HepG2 (cell line): ENCODE results near the gene RCOR1. TPM values are rescaled to one million over a fixed set of nuclear protein-coding genes. Genes with fewer than 3 reads are reported as not detected.

Experiments used
- ARHGAP35 ChIP-seq: sonication (generic); formaldehyde crosslinking; IDR thresholded peaks from 2 replicates; pipeline ENCODE4 v1.9.0; 2022; ENCODE audit warnings: mild to moderate bottlenecking, inconsistent platforms, moderate library complexity, missing genetic modification reagents, borderline replicate concordance
- ARNTL ChIP-seq: sonication (generic); formaldehyde crosslinking; IDR thresholded peaks from 2 replicates; pipeline ENCODE4 v1.4.0; 2020; ENCODE audit warnings: mild to moderate bottlenecking, missing genetic modification reagents
- CHD2 ChIP-seq: IDR thresholded peaks from 2 replicates; pipeline ENCODE4 v1.6.1; 2011; ENCODE audit warnings: low read depth, low read length, improper control_type of control experiment
- EP300 ChIP-seq, 3 experiments: sonication (generic) in 1 of 3; formaldehyde crosslinking in 1 of 3; IDR thresholded peaks; 2 replicates each; pipeline versions ENCODE4 v1.5.1 to v1.6.1; 2011 to 2020; ENCODE audit warnings: low read depth in 2 of 3, low read length in 2 of 3, borderline replicate concordance in 1 of 3, improper control_type of control experiment in 1 of 3, mild to moderate bottlenecking in 1 of 3, missing genetic modification reagents in 1 of 3, moderate library complexity in 1 of 3
- ETV6 ChIP-seq: sonication (generic); formaldehyde crosslinking; conservative IDR thresholded peaks from 2 replicates; pipeline ENCODE4 v1.4.0; 2020; ENCODE audit warnings: missing genetic modification reagents
- KDM5B ChIP-seq: sonication (generic); formaldehyde crosslinking; IDR thresholded peaks from 2 replicates; pipeline ENCODE4 v1.4.0; 2020; ENCODE audit warnings: missing genetic modification reagents, mild to moderate bottlenecking, borderline replicate concordance
- MEF2D ChIP-seq: sonication (generic); formaldehyde crosslinking; IDR thresholded peaks from 2 replicates; pipeline ENCODE4 v1.5.1; 2020; ENCODE audit warnings: mild to moderate bottlenecking, missing genetic modification reagents
- NR3C1 ChIP-seq: sonication (generic); formaldehyde crosslinking; IDR thresholded peaks from 2 replicates; pipeline ENCODE4 v1.4.0; 2020; ENCODE audit warnings: missing genetic modification reagents
- PAWR ChIP-seq: sonication (generic); formaldehyde crosslinking; IDR thresholded peaks from 2 replicates; pipeline ENCODE4 v1.4.0; 2020; ENCODE audit warnings: missing genetic modification reagents, mild to moderate bottlenecking, borderline replicate concordance
- PAX8 ChIP-seq: sonication (generic); formaldehyde crosslinking; IDR thresholded peaks from 2 replicates; pipeline ENCODE4 v1.8.0; 2022; ENCODE audit warnings: mild to moderate bottlenecking, missing genetic modification reagents, borderline replicate concordance
- PHB2 ChIP-seq: fragments of 450-650 bp; IDR thresholded peaks from 2 replicates; pipeline ENCODE4 v1.6.1; 2018; ENCODE audit not compliant: partially characterized antibody
- SAP130 ChIP-seq: IDR thresholded peaks from 2 replicates; pipeline ENCODE4 v1.6.1; 2016; ENCODE audit warnings: low read depth
- SMAD1 ChIP-seq: sonication (generic); formaldehyde crosslinking; IDR thresholded peaks from 2 replicates; pipeline ENCODE4 v1.4.0; 2020; ENCODE audit warnings: missing genetic modification reagents, low read depth, mild to moderate bottlenecking, borderline replicate concordance
- TARDBP ChIP-seq: sonication (generic); formaldehyde crosslinking; IDR thresholded peaks from 2 replicates; pipeline ENCODE4 v1.8.0; 2022; ENCODE audit warnings: mild to moderate bottlenecking, missing genetic modification reagents
- THYN1 ChIP-seq: sonication (generic); formaldehyde crosslinking; IDR thresholded peaks from 2 replicates; pipeline ENCODE4 v1.8.1; 2023; ENCODE audit warnings: low read depth, mild to moderate bottlenecking, moderate library complexity, missing genetic modification reagents, borderline replicate concordance
- ZBTB14 ChIP-seq: sonication (generic); formaldehyde crosslinking; IDR thresholded peaks from 2 replicates; pipeline ENCODE4 v1.4.0; 2020; ENCODE audit warnings: missing genetic modification reagents
- ZFP41 ChIP-seq: sonication (generic); formaldehyde crosslinking; IDR thresholded peaks from 2 replicates; pipeline ENCODE4 v1.4.0; 2020; ENCODE audit warnings: mild to moderate bottlenecking, missing genetic modification reagents, borderline replicate concordance
- ZFP62 ChIP-seq: sonication (generic); formaldehyde crosslinking; IDR thresholded peaks from 2 replicates; pipeline ENCODE4 v1.4.0; 2020; ENCODE audit warnings: missing genetic modification reagents
- ZNF549 ChIP-seq: sonication (generic); formaldehyde crosslinking; IDR thresholded peaks from 2 replicates; pipeline ENCODE4 v1.5.0; 2020; ENCODE audit warnings: missing genetic modification reagents
- ZNF614 ChIP-seq: IDR thresholded peaks from 2 replicates; pipeline ENCODE4 v1.6.1; 2018; ENCODE audit warnings: missing biosample characterization, missing genetic modification reagents, inconsistent platforms, borderline replicate concordance
- ZNF780A ChIP-seq: sonication (generic); formaldehyde crosslinking; IDR thresholded peaks from 2 replicates; pipeline ENCODE4 v1.8.0; 2022; ENCODE audit warnings: mild to moderate bottlenecking, missing genetic modification reagents, moderate library complexity
- ZNF883 ChIP-seq: sonication (generic); formaldehyde crosslinking; IDR thresholded peaks from 2 replicates; pipeline ENCODE4 v1.5.1; 2020; ENCODE audit warnings: mild to moderate bottlenecking, missing genetic modification reagents; ENCODE audit errors: not compliant biosample characterization
- polyA plus RNA-seq, 8 experiments: library from polyadenylated mRNA; depleted of rRNA in 3 of 8; stranded (reverse) in 7 of 8; unstranded in 1 of 8; fragments of >200 nt; fragmentation: Illumina TruSeq in 4 of 8; extraction: Trizol in 4 of 8; gene quantifications; 2 replicates each; pipeline versions ENCODE4 v1.2.1 to v1.2.3, GENCODE V29; 2011 to 2016; ENCODE audit warnings: low read depth in 4 of 8, missing spikeins in 1 of 8, mixed read lengths in 1 of 8; ENCODE audit not compliant: insufficient read depth in 1 of 8
- total RNA-seq, 5 experiments: library from RNA; depleted of rRNA; stranded (reverse); fragments of >200 nt; fragmentation: Illumina TruSeq; extraction: Trizol; gene quantifications; 2 replicates each; pipeline ENCODE4 v1.2.3, GENCODE V29; 2016; ENCODE audit warnings: low read depth in 1 of 5
- TF ChIP-seq, protein P1 (sequence below): sonication (generic); formaldehyde crosslinking; IDR thresholded peaks from 2 replicates; pipeline ENCODE4 v1.4.0; 2020; ENCODE audit warnings: missing genetic modification reagents, mild to moderate bottlenecking, borderline replicate concordance
- TF ChIP-seq, protein P2 (sequence below): sonication (generic); formaldehyde crosslinking; IDR thresholded peaks from 2 replicates; pipeline ENCODE4 v1.4.0; 2020; ENCODE audit warnings: mild to moderate bottlenecking, low read depth, missing genetic modification reagents
- TF ChIP-seq, protein P3 (sequence below): IDR thresholded peaks from 2 replicates; pipeline ENCODE4 v1.6.1; 2016

Gene RCOR1
- total and polyA plus RNA-seq, 2 of the 13 experiments (the other 11 are each of a cell fraction or from before 2014, with no cell fraction given), result 10.2 to 11.1 TPM

DNA sequence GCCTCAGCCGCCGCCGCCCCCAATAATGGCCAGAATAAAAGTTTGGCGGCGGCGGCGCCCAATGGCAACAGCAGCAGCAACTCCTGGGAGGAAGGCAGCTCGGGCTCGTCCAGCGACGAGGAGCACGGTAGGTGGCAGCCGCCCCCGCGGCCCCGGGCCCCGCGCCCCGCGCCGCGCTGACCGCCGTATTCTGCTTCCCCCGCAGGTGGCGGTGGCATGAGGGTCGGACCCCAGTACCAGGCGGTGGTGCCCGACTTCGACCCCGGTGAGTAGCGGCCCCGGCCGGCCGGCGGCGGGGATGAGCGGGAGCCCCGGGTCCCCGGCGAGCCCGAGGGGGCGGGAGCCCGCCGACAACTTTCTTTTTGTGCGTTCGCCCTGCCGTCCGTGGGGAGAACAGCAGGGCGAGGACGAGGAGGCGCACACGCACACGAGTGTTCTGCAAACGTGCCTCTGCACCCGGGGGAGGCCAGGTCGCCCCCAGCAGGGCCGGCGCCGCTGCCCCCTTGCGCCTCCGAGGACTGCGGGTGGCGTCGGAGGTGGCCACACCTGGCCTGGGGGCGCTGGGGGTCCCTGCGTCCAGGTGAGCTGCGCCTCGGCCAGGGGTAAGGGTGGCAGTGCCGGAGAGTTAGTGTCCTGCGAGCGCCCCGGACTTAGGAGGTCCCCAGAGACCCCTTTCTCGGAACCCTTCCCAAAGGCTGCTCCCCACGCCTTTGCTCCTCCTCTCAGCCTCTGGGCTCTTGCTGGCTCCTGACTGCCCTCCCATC, 794 bp downstream of the RCOR1 start (continued):
- TF ChIP-seq ZFP41 (CRISPR knock-in tag), result no peak
- TF ChIP-seq CHD2, result no peak
- TF ChIP-seq, protein P1, sequence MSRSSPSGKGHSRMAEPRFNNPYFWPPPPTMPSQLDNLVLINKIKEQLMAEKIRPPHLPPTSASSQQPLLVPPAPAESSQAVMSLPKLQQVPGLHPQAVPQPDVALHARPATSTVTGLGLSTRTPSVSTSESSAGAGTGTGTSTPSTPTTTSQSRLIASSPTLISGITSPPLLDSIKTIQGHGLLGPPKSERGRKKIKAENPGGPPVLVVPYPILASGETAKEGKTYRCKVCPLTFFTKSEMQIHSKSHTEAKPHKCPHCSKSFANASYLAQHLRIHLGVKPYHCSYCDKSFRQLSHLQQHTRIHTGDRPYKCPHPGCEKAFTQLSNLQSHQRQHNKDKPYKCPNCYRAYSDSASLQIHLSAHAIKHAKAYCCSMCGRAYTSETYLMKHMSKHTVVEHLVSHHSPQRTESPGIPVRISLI (CRISPR knock-in tag), result no peak
- TF ChIP-seq ZNF883 (CRISPR knock-in tag), result peak; percentile 71
- no peak; the same call in 1 of the 2 replicates for TF ChIP-seq PAX8 (CRISPR knock-in tag)
- no peak for TF ChIP-seq EP300 (IDR thresholded peaks at IDR 0.05; ENCODE audit: low read depth in 2 of 2, low read length in 2 of 2)
- no peak for TF ChIP-seq EP300 (CRISPR knock-in tag; IDR thresholded peaks at IDR 0.05; ENCODE audit: borderline replicate concordance)
- 0 out of 2 replicates have a peak, but pooled peaks have one; percentile 78 for TF ChIP-seq SMAD1
- TF ChIP-seq KDM5B (CRISPR knock-in tag), result no peak
- no peak for TF ChIP-seq TARDBP (CRISPR knock-in tag)
- no peak; the same call in 1 of the 2 replicates for TF ChIP-seq ETV6
- 0 out of 2 replicates have a peak, but pooled peaks have one; percentile 32 for TF ChIP-seq MEF2D (CRISPR knock-in tag)
- TF ChIP-seq ZBTB14, result no peak
- TF ChIP-seq, protein P2, sequence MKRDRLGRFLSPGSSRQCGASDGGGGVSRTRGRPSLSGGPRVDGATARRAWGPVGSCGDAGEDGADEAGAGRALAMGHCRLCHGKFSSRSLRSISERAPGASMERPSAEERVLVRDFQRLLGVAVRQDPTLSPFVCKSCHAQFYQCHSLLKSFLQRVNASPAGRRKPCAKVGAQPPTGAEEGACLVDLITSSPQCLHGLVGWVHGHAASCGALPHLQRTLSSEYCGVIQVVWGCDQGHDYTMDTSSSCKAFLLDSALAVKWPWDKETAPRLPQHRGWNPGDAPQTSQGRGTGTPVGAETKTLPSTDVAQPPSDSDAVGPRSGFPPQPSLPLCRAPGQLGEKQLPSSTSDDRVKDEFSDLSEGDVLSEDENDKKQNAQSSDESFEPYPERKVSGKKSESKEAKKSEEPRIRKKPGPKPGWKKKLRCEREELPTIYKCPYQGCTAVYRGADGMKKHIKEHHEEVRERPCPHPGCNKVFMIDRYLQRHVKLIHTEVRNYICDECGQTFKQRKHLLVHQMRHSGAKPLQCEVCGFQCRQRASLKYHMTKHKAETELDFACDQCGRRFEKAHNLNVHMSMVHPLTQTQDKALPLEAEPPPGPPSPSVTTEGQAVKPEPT (CRISPR knock-in tag), result no peak
- 0 out of 2 replicates have a peak, but pooled peaks have one; percentile 31 for TF ChIP-seq ARNTL (CRISPR knock-in tag)
- peak; percentile 42 for TF ChIP-seq SAP130 (CRISPR knock-in tag)
- no peak for TF ChIP-seq ZNF549
- no peak for TF ChIP-seq PAWR (CRISPR knock-in tag)
- TF ChIP-seq PHB2, result no peak
- no peak for TF ChIP-seq ZNF780A (CRISPR knock-in tag)
- no peak for TF ChIP-seq ZNF614 (CRISPR knock-in tag)
- TF ChIP-seq ARHGAP35 (CRISPR knock-in tag), result peak; percentile 33; the same call in 1 of the 2 replicates
- TF ChIP-seq, protein P3, sequence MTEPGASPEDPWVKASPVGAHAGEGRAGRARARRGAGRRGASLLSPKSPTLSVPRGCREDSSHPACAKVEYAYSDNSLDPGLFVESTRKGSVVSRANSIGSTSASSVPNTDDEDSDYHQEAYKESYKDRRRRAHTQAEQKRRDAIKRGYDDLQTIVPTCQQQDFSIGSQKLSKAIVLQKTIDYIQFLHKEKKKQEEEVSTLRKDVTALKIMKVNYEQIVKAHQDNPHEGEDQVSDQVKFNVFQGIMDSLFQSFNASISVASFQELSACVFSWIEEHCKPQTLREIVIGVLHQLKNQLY, result no peak
- no peak for TF ChIP-seq THYN1
- TF ChIP-seq NR3C1 (CRISPR knock-in tag), result no peak
- TF ChIP-seq ZFP62 (CRISPR knock-in tag), result no peak
